Posterior cingulate gyrus (tissue), 11 donors: ENCODE measurements around the gene MRC1.
"Not testable (repeated sequence)": the region's sequence is repeated elsewhere in the genome, so short reads cannot be mapped to it uniquely, and the experiment has no call there.

Experiments
- DNase-seq, 10 donors: peaks; one replicate each; pipeline versions ENCODE4 v3.0.0 to v3.0.0-alpha.2; 2020 to 2021; ENCODE audit warnings: mixed read lengths in 3 of 10
- intact Hi-C: fragments of 100-400 bp; cut with DNase I; formaldehyde crosslinking; loops from one replicate; pipeline ENCODE4 v1.15.1; 2023

Gene MRC1

DNA sequence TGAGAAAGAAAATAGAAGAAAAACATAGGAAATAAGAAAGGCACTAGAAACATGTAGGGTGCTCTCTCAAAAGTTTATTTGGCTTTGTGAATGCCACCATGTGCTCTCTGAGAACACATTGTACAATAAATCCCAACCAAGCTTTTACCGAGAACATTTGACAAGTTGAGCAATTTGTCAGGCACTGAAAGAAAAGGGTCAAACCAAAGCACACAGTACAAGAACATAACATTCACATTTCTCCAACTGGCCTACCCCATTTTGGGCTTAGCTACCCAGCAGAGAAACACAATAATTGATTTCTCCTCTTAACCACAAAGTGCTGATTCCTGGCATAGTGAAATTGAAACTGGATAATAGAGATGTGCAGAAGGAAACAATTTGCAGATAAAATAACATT is 73.4 kb downstream of the MRC1 start:
- intact Hi-C loops, result no loop called here
- no peak for DNase-seq

GRCh38 chr10:17883621-17884020 is 74.5 kb downstream of the MRC1 start:
- intact Hi-C loops, result no loop called here
- DNase-seq, result no peak

- intact Hi-C loops, result no loop called here
- DNase-seq, result no peak
Measured at GRCh38 chr10:17888189-17888588, 79.0 kb downstream of the MRC1 start.

DNA sequence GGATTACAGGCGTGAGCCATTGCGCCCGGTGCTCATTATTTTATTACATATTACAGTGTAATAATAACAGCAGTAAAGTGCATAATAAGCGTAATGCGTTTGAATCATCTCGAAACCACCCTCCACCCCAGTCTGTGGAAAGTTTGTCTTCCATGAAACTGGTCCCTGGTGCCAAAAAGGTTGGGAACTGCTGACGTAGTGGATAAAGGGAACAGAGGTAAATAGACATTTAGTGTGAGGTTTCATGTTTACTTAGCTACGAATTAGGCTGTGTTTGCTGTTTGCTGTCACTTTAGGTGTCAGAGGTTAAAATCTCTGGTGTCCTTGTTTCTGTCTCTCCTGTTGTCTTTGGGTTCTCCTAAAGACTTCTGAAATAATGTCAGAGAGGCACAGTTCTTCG is 82.3 kb downstream of the MRC1 start:
- no peak for DNase-seq
- intact Hi-C loops, result no loop called here

GRCh38 chr10:17904564-17904963 is 95.4 kb downstream of the MRC1 start:
- intact Hi-C loops, result loop anchor here (10.0 kb wide), 1 partner anchor 310 kb away; no protein-coding TSS in a partner anchor
- DNase-seq, result no peak

DNA sequence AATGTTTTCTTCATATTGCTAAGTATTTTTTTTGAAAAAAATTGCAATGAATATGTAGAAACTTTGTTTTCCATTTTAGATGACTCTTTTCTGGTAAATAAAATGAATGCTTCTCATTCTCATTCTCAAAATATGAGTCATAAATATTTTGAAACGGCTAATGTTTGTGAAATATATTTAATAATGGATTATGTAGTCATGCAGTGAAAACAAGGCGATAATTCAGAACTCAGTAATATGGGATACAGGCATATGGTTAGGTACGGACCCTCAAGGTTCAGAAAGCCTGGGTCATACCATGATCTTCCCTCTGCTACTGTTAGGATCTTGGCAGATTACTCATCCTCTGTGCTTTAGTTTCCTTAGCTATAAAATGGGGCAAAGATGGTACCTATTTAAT is 96.3 kb downstream of the MRC1 start:
- intact Hi-C loops, result loop anchor here (10.0 kb wide), 1 partner anchor 309 kb away; no protein-coding TSS in a partner anchor
- no peak for DNase-seq

DNA sequence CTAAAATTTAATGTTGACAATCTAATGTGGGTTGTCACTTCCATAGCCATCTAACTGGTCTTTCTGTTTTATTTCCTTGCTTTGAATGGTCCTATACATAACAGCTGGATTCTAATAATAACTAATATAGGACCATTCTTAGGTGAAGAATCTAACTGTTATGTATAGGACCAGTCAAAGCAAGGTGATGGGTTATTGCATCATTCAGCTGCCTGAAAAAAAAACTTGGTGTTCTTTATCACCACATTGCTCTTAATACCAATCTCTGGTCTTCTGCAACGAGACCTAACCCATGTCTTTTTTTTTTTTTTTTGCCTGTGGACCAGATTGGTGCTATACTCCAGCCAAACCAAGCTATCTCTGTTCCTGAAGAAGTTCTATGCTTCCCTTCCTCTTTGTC is 96.9 kb downstream of the MRC1 start:
- intact Hi-C loops, result loop anchor here (10.0 kb wide), 1 partner anchor 309 kb away; no protein-coding TSS in a partner anchor

DNA sequence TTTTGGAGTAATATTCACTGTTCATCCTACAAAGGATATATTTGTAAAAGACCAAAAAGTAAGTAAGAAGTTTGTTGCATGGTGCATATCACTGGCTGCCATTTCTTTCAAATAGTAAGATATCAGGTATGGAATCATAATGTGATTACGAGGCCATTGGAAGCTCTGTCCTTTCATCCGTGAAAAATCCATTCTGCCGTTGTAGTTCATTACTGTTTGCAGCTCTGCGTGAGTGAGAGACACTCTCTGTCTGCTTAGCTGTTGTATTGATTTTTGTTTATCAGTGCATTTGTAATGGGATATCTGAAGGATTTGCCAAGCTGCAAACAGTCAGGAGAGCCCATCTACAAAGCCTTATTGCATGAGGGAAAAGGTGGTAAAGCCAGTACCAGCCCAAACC is 98.5 kb downstream of the MRC1 start:
- intact Hi-C loops, result loop anchor here (10.0 kb wide), 1 partner anchor 307 kb away; no protein-coding TSS in a partner anchor
- no peak for DNase-seq

More for the DNA sequence above, 96.9 kb downstream of the MRC1 start:
- no peak for DNase-seq

GRCh38 chr10:17910125-17910789 is 101.1 kb downstream of the MRC1 start:
- DNase-seq, result peak in 1 of 10 donors; percentile 18
- intact Hi-C loops, result no loop called here

DNA sequence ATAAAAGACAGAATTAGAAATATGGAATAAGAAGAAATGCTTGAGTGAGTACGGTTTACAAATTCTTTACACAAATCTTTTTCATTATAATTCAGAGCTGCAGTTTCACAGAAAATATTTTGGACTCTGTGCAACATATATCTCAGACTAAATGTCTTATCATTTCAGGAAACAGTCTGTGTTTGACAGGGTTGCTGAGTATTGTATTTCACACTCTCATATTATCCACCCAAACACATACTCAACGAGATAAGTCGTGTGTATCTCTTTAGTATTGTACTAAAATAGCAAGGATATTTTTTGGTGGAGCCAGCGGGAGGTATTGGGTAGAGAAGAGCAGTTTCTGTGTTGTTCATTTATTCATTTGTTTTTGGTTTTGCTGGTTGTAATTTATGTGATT is 103.6 kb downstream of the MRC1 start:
- intact Hi-C loops, result no loop called here

GRCh38 chr10:17913604-17914003 is 104.5 kb downstream of the MRC1 start:
- intact Hi-C loops, result no loop called here
- no peak for DNase-seq

More for the DNA sequence above, 103.6 kb downstream of the MRC1 start:
- DNase-seq, result no peak

DNA sequence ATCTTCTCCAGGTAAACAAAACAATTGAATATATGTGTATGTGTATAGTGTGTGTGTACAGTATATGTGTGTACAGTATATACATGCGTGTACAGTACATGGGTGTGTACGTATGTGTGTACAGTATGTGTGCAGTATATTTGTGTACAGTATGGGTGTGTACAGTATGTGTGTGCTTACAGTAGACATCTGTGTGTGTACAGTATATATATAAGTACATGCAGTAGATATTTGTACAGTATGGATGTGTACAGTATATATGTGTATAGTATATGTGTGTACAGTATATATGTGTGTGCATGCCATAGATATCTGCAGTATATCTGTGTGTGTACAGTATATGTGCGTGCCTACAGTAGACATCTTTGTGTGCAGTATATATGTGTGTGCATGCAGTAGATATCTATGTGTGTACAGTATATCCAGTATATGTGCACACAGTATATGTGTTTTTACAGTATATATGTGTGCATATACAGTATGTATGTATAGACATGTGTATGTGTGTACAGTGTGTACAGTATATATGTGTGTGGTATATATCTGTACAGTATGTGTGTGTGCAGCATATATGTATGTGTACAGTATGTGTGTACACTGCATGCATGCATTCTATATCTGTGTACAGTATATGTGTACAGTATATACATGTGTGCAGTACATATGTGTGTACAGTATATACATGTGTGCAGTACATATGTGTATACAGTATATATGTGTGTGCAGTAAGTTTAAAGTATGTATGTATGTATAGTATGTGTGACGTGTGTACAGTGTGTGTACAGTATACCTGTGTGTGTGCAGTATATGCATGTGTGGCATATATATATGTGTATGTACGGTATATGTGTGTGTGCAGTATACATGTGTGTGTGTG is 105.3 kb downstream of the MRC1 start:
- intact Hi-C loops, result no loop called here
- no peak for DNase-seq

DNA sequence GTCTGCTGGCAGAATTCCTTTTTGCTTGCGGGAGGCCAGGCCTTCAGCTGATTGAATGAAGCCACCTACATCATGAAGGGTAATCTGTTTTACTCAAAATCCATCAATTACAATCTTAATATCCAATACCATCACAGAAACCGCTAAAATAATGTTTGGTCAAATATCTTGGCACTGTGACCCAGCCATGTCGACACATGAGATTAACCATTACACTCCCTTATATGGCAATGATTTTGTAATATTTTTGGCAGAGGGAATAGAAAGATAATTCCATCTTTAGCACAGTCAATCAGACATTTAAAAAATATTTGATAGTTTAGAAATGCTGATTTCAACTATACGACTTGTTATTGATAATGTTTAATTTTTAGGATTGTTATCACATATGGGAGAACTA is 106.0 kb downstream of the MRC1 start:
- no peak for DNase-seq
- intact Hi-C loops, result no loop called here

GRCh38 chr10:17918187-17918903 is 109.2 kb downstream of the MRC1 start:
- intact Hi-C loops, result no loop called here
- DNase-seq, result no peak

GRCh38 chr10:17921378-17921777 is 112.2 kb downstream of the MRC1 start:
- intact Hi-C loops, result no loop called here
- no peak for DNase-seq

DNA sequence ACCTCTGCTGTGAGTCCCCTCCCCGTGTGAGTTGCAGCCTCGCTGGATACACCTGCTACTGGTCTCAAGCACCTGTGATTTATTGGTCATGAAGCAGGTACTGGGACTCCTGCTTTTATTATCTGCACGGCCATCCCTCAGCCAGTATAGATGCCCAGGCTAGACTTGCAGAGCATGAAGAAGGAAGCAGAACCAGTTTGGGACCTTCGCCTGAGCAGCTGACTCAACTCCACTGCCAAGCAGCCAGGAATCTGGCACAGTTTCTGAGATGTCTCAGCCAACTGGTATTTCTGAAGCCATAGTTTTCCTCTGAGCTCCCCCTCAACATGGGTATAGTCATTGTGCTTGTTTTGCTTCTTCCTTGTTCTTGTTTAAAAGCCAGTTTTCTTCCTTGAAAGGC is 114.6 kb downstream of the MRC1 start:
- intact Hi-C loops, result no loop called here
- peak in 9 of 10 donors; percentile 14 to 81 (median 43) for DNase-seq

DNA sequence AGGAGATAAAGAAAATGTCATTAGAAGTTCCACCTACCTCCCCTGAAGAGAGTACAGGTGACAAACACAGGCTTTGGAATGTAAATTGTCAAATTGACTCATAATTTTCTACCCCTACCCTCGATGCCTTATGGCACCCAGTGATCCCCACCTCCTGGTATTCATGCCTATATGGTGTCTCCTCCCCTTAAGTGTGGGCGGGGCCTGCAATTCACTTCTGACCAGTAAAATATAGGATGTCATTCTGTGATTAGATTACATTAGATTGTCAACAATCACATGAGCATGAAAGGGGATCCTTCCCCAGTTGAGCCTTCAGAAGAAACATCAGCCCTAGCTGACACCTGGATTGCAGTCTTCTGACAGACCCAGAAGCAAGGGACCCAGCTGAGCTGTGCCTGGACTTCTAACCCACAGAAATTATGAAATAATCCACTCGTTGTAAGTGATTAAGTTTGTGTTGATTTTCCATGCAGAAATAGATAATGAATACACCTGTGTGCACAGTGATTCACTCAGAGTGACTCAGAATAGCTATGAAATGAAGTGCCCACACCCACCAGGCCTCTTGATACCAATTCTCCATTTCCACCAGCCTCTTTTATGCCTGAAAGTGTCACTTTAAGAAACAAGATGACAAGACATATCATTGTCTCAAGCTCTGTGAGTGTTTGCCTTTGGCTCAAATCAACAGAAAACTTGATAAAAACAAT is 134.0 kb downstream of the MRC1 start:
- no peak for DNase-seq
- intact Hi-C loops, result no loop called here

GRCh38 chr10:17950269-17950668 is 141.1 kb downstream of the MRC1 start:
- DNase-seq, intact Hi-C loops: not testable (repeated sequence)

GRCh38 chr10:17950726-17951125 is 141.6 kb downstream of the MRC1 start:
- intact Hi-C loops, result no loop called here
- peak in 2 of 10 donors; percentile 80 to 83 for DNase-seq

- intact Hi-C loops, result no loop called here
- DNase-seq, result no peak
Measured at GRCh38 chr10:17951868-17952371, 142.8 kb downstream of the MRC1 start, which contains the start of gene SLC39A12. Gene SLC39A12, plus strand, starts transcription at chr10:17951918. Its CDS starts 1,359 bp downstream, at chr10:17953277.
